22Rv1 (cell line): ENCODE results near the gene NPHP4.

Experiments used
- H3K27ac ChIP-seq: fragments of 450-650 bp; 2 replicates; pipeline ENCODE4 v1.5.1; 2017
- ZFX ChIP-seq: fragments of 450-650 bp; IDR thresholded peaks from 2 replicates; pipeline ENCODE4 v1.6.1; 2017; ENCODE audit warnings: antibody characterized with exemption, borderline replicate concordance
- TF ChIP-seq, protein P1 (sequence below): fragments of 450-650 bp; IDR thresholded peaks from 2 replicates; pipeline ENCODE4 v1.5.1; 2017; ENCODE audit warnings: mild to moderate bottlenecking

The NPHP4 gene

DNA sequence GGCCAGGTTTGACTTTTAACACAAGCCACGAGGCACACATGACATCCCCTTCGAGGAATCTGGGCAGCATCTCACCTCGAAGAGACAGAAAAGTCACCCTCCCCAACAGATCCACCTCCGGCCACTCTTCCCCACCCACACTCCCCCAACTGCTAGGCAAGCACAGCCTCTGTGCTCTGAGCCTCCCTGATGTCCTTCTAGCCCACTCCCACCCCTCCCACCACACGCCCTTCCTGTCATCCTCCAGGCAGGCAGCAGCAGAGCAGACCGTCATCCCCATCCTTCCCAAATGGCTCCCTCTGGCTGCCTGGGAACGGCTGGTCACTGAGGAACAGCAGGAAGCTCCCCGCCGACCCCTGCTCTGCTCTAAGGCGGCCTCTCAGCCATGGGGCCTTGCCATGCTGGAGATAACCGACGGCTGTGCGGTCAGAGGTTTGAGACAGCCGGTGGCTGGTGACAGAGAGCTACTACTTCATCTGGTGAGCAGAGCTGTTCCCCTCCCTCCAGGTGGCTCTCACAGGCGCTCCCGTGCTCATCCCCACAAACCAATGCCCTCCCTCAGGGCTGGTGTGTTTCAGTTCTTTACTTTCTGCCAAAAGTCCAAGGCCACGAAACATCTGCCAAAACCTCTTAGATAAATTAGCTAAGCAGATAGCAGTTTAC lies 25.6 kb downstream of the NPHP4 start:
- no peak for TF ChIP-seq ZFX
- TF ChIP-seq, protein P1, sequence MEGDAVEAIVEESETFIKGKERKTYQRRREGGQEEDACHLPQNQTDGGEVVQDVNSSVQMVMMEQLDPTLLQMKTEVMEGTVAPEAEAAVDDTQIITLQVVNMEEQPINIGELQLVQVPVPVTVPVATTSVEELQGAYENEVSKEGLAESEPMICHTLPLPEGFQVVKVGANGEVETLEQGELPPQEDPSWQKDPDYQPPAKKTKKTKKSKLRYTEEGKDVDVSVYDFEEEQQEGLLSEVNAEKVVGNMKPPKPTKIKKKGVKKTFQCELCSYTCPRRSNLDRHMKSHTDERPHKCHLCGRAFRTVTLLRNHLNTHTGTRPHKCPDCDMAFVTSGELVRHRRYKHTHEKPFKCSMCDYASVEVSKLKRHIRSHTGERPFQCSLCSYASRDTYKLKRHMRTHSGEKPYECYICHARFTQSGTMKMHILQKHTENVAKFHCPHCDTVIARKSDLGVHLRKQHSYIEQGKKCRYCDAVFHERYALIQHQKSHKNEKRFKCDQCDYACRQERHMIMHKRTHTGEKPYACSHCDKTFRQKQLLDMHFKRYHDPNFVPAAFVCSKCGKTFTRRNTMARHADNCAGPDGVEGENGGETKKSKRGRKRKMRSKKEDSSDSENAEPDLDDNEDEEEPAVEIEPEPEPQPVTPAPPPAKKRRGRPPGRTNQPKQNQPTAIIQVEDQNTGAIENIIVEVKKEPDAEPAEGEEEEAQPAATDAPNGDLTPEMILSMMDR: no peak
- no peak overlapping the region for H3K27ac ChIP-seq

DNA sequence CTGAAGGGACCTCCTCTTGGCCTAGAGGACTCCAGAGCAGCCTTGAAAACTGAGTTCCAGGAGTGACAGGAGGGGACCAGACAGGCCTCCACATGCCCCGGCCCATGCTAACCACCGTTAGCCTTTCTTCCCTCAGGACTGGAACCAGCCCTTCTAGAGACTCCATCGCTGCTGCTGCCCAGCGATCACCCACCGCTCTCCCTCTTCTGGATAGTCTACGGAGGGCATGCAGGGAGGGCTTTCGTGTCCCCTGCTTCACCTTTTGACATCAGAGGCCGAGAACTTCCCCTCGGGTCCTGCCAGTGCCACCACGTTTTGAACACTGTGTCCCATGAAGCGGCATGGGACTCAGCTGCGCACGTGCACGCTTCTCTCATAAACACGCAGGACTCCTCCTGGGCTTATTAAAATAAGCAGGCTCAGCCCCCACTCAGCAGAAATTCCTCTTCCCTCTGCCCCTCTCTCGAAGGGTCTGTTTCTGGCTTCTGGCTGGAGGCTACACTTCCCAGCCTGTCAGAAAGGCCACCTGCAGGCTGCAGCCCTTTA lies 26.6 kb downstream of the NPHP4 start:
- H3K27ac ChIP-seq: no peak overlapping the region

DNA sequence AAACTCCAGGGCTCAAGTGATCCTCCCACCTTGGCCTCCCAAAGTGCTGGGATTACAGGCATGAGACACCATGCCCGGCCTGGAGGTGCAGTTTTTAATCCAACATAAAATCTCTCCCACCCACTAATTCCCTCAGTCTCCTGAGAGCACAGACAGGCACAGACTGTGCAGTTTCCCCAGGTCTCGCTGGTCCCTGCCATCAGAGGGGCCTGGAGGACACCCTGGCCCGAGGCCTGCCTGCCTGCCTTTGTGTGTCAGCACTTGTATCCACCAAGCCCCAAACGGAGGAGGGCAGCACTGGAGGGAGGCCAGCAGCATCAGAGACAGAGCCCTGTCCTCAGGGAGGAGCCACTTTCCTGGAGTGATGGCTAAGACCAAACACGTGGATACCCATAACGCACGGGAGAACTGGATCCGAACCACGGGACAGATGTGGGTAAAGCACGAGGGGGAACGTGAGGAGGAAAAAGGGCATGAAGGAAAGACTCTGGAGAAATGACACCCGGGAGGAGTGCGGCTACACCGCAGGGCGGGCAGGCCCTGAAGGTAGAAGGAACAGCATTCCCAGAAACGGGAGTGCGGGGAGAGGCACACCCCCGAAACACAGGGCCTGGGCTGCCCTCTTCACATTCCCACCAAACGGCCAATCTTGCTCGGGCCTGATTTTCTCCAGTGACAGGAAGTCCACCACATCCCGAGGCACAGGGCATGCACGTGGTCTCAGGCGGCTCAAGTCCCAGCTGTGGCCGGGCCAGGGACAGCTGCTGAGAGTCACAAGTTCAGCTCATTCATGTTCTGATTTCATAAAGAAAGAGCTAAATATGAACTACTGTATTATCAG lies 29.7 kb downstream of the NPHP4 start:
- H3K27ac ChIP-seq: no peak overlapping the region
- TF ChIP-seq, protein P1: no peak
- TF ChIP-seq ZFX: no peak

More for the DNA sequence above, 26.6 kb downstream of the NPHP4 start:
- TF ChIP-seq, protein P1: no peak
- no peak for TF ChIP-seq ZFX

- no peak overlapping the region for H3K27ac ChIP-seq
- no peak for TF ChIP-seq ZFX
- TF ChIP-seq, protein P1: no peak
Observed at GRCh38 chr1:5961601-5962000, 30.6 kb downstream of the NPHP4 start.

DNA sequence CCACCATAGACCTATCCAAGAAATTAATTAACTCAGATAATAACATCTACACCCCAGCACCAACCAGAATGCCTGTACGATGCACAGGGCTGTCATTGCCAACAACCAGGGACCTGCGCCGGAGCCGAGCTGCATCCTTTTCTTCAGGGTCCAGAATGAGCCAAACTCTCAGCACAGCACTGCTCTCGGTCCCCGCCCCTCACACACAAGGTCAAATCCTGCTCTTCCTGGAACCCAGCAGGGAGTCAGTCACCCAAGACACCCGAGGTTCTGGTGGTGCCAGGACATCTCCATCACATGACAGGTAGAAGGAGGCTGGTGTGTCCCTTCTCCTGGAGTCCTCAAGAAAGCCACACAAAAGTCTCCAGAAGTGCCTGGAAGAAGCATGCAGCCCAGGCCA lies 31.9 kb downstream of the NPHP4 start:
- H3K27ac ChIP-seq: no peak overlapping the region
- no peak for TF ChIP-seq ZFX
- TF ChIP-seq, protein P1: no peak

DNA sequence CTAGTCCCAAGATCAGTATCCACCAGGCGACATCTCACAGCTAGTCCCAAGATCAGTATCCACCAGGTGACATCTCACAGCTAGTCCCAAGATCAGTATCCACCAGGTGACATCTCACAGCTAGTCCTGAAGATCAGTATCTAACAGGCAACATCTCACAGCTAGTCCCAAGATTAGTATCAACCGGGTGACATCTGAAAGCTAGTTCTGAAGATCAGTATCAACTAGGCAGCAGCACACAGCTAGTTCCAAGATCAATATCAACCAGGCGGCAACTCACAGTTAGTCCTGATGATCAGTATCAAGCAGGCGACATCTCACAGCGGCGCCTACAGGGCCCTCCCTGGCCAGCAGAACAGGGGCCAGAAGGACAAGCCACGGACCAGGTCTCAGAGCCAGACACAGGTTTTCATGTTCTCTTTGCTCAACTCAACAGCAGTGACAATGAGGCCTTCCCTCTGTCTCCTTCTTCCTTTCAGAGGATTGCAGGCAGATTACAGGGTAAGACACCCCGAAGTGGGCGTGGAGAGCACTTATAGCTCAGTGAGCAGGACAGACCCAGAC lies 32.5 kb downstream of the NPHP4 start:
- no peak overlapping the region for H3K27ac ChIP-seq
- TF ChIP-seq ZFX: no peak
- TF ChIP-seq, protein P1: no peak

GRCh38 chr1:5959087-5959486 lies 33.1 kb downstream of the NPHP4 start:
- TF ChIP-seq, protein P1: no peak
- H3K27ac ChIP-seq: no peak overlapping the region
